SU-DHL-6 (cell line): ENCODE results near the gene OSBPL5.

Experiments used
- CTCF ChIP-seq: fragments of 200-600 bp; sonication (generic); IDR thresholded peaks from one replicate; pipeline ENCODE4 v1.5.1; 2017; ENCODE audit warnings: antibody characterized with exemption, mild to moderate bottlenecking, low read length, moderate library complexity; ENCODE audit not compliant: insufficient read depth, poor library complexity, severe bottlenecking
- EZH2phosphoT487 ChIP-seq: fragments of 200-600 bp; sonication (generic), shearing (Covaris generic); conservative IDR thresholded peaks from 2 replicates; pipeline ENCODE4 v1.6.1; 2018; ENCODE audit warnings: mild to moderate bottlenecking, antibody characterized with exemption, low read length, moderate library complexity, mixed read lengths

- TF ChIP-seq CTCF (no peak), EZH2phosphoT487 (no peak)
Measured at GRCh38 chr11:3057069-3057963, 107.8 kb downstream of the OSBPL5 start, which contains the start of gene CARS1.
